ENCODE measurements around the gene MAP3K14. TPM values are rescaled to one million over a fixed set of nuclear protein-coding genes. Genes with fewer than 3 reads are reported as not detected.

The MAP3K14 gene
- total RNA-seq, 1 experiment from 2014 or later = 16.4 TPM

DNA sequence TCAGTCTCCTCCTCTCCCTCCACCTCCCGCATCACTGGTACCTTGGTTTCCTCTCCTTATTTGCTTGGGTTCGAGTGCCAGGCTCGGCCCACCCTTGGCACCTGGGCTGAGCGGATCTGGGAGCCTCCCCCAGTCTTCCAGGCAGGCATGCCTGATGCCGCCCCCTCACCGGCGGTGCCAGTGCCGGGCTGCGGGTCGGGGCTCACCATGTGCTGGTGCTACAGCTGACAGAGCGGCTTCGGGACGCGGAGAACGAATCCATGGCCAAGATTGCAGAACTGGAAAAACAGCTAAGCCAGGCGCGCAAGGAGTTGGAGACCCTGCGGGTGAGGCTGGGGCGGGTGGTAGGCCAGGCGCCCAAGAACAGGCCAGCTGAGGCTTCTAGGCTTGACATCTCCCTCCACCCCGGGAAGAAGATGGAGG lies 75.9 kb downstream of the MAP3K14 start:
- H3K79me2 ChIP-seq (ENCODE audit: insufficient read depth, low read length) = no peaks in the 10 kb centered on the region
- ChIA-PET POLR2A (no interaction called here), CTCF (no interaction called here), RAD21 (ENCODE audit: low non-redundant PET in 1 of 2, low total read pairs in 2 of 2, uncharacterized antibody in 2 of 2, unreplicated experiment in 2 of 2) (no interaction called here)
- no peaks in the 10 kb centered on the region for H3K9me3 ChIP-seq (ENCODE audit: control insufficient read depth in 1 of 2, insufficient read depth in 1 of 2, low read depth in 1 of 2, low read length in 2 of 2)
- TF ChIP-seq, protein P1, sequence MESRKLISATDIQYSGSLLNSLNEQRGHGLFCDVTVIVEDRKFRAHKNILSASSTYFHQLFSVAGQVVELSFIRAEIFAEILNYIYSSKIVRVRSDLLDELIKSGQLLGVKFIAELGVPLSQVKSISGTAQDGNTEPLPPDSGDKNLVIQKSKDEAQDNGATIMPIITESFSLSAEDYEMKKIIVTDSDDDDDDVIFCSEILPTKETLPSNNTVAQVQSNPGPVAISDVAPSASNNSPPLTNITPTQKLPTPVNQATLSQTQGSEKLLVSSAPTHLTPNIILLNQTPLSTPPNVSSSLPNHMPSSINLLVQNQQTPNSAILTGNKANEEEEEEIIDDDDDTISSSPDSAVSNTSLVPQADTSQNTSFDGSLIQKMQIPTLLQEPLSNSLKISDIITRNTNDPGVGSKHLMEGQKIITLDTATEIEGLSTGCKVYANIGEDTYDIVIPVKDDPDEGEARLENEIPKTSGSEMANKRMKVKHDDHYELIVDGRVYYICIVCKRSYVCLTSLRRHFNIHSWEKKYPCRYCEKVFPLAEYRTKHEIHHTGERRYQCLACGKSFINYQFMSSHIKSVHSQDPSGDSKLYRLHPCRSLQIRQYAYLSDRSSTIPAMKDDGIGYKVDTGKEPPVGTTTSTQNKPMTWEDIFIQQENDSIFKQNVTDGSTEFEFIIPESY (IDR thresholded peaks at IDR 0.05; ENCODE audit: extremely low read depth, insufficient replicate concordance, low read length) = no peak
- TF ChIP-seq ELF1 (IDR thresholded peaks at IDR 0.05; ENCODE audit: borderline replicate concordance, low read depth) (no peak), CEBPB (IDR thresholded peaks at IDR 0.05; ENCODE audit: low read depth) (no peak), POLR2A (IDR thresholded peaks at IDR 0.05; ENCODE audit: borderline replicate concordance, extremely low read depth, insufficient read depth, insufficient read length) (no peak), EZH2 (IDR thresholded peaks at IDR 0.05) (no peak), JUND (IDR thresholded peaks at IDR 0.05) (no peak), SIN3A (IDR thresholded peaks at IDR 0.05; ENCODE audit: low read depth) (no peak)
- TF ChIP-seq, protein P2, sequence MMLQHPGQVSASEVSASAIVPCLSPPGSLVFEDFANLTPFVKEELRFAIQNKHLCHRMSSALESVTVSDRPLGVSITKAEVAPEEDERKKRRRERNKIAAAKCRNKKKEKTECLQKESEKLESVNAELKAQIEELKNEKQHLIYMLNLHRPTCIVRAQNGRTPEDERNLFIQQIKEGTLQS (IDR thresholded peaks at IDR 0.05) = no peak
- ATAC-seq (no peak), DNase-seq (ENCODE audit: low read depth, low spot score) (no peak)
- no peak overlapping the region for H3K4me3 ChIP-seq (replicated peaks in 1 of 2; ENCODE audit: low read depth in 1 of 2, low read length in 2 of 2)
- intact Hi-C loops (cut with micrococcal nuclease) = no loop called here
- H3K4me1 ChIP-seq (ENCODE audit: control insufficient read depth in 1 of 2, insufficient read depth in 2 of 2, low read length in 2 of 2) = no peaks in the 10 kb centered on the region; a peak in 1 of 4 replicates
- BruUV-seq (replicated peaks) = no TSS peak
- no peak overlapping the region for H2AFZ ChIP-seq (ENCODE audit: low read depth, low read length, poor library complexity, severe bottlenecking)
- no peaks in the 10 kb centered on the region for H3K36me3 ChIP-seq (ENCODE audit: control insufficient read depth in 1 of 2, insufficient read depth in 2 of 2, low read length in 2 of 2)
- no peaks in the 10 kb centered on the region for H3K27me3 ChIP-seq (ENCODE audit: insufficient read depth, low read length)
- no peaks in the 10 kb centered on the region for H3K9me2 ChIP-seq (ENCODE audit: insufficient read depth)
- no peaks in the 10 kb centered on the region for H4K20me1 ChIP-seq (ENCODE audit: insufficient read depth)
- H3K4me2 ChIP-seq (ENCODE audit: low read length) = no peak overlapping the region
- no peak overlapping the region for H3K9ac ChIP-seq (ENCODE audit: low read length)
- H3K27ac ChIP-seq (ENCODE audit: low read depth, low read length) = no peak overlapping the region

All from HCT116 (cell line).